DMS153 treated with DMSO at 0.1 percent for 48 hours (cell line): ENCODE results near the gene ZBTB25.
"Not testable (repeated sequence)": the region's sequence is repeated elsewhere in the genome, so short reads cannot be mapped to it uniquely, and the experiment has no call there.

Experiments
- DNase-seq: peaks from one replicate; lab custom pipeline; 2025; ENCODE audit not compliant: unreplicated experiment; lab: John Stamatoyannopoulos, UW

The ZBTB25 gene

DNA sequence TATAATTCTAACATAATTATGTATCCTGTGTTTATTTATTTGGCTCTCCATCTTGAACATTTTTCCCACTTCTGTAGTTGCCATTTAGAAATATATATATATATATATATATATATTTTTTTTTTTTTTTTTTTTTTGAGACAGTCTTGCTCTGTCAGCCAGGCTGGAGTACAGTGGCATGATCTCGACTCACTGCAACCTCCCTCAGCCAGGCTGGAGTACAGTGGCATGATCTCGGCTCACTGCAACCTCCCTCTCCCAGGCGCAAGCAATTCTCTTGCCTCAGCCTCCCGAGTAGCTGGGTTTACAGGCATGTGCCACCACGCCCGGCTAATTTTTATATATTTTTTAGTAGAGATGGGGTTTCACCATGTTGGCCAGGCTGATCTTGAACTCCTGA lies 14.0 kb upstream of the ZBTB25 start:
- not testable (repeated sequence) for DNase-seq

DNA sequence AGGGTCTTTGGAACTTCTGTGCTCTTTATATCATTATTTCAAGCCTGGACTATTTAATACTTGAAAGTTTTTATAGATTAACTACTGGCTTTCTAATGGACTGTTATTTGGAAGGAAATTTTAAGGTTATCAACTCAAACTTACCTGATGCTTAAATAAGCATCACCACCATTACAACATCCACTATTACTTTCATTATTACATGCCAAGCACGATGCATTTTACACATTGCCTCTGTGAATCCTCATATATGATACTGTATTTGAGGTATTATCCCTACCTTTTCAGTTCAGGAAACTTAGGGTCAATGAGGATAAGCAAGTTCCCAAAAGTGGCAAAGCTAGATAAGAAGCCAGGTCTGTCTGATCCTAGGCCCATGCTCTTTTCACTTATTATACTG lies 13.3 kb upstream of the ZBTB25 start:
- no peak for DNase-seq

DNA sequence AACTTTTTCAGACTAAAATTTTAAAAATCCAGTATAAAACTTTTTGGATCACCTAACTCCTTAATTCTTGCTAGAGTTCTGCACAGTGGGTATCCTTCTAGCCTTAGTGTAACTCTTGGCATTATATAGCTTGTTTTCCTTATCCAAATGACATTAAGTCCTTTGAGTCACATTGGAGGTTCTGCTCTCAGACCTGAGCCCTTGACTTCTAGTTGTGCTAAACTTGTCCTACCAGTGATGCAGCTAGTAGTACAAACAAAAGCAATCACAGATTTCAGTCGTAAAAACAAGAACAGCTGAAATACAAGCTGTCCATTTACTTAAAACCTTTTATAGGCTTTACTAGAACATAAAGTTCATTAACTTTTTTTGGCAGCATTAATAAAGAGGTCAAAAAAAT lies 11.4 kb upstream of the ZBTB25 start:
- DNase-seq, result no peak

DNA sequence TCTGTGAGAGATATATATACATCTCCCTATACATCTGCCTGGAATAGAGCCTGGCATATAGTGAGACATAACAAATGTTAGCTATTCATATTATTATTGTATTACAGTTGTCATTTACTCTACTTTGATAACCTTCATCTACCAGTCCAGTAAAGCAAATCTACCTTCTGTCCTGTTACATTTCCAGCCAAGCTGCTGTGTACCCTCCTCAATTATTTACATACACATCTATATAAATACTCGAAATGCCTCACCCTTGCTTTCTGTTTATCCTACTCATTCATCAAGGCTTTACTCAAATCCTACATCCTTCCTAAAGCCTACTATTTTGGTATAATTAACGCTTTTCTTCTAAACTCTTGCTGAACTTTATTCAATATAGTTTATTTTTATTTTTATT lies 9.6 kb upstream of the ZBTB25 start:
- DNase-seq, result no peak

DNA sequence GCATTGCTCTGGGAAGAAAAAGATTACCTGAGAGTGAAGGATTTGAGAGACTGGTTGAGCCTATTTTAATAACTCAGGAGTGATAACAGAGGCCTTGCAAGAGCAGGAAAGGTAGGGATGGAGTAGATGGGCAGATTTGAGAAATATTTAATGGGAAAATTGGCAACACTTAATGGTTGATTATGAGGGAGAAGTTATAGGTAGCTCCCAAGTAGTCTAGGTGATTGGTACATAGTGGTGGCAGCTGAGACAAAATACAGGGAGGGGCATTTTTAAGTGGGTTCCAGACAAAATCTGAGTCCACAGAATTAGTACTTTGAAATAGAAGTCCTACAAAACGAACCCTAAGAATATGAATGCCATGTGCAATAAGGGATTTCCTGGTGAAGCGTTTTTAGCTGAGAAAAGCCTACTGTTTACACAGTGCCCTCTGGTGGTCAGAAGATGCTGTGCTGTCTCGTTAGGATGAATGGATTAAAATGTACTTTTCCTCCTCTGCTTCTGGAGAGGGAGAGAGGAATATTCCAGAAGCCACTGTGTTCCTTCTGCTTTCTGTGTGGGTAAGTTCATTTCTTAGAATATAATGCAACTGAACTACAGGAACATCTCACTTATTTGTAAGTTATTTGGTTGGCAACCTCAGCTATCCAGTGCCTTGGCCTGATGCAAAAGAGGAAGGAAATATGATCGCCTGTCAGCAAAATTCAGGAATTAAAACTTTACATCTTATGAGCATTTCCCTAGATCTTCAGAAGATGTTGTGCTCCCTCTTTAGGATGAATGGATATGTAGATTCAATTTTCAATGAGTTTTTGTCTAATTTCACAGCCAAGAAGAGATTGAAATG lies 7.4 kb upstream of the ZBTB25 start:
- peak; percentile 48 for DNase-seq

DNA sequence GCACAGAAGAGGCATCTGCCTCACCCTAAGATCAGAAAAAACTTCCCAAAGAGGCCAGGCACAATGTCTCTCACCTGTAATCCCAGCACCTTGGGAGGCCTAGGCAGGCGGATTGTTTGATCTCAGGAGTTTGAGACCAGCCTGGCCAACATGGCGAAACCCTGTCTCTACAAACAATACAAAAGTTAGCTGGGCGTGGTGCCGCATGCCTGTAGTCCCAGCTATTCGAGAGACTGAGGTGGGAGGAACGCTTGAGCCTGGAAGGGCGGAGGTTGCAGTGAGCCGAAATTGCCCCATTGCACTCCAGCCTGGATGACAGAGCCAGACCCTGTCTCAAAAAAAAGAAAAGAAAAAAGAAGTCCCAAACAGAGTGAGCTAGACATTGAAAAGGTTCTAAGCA lies 5.4 kb upstream of the ZBTB25 start:
- DNase-seq, result no peak

DNA sequence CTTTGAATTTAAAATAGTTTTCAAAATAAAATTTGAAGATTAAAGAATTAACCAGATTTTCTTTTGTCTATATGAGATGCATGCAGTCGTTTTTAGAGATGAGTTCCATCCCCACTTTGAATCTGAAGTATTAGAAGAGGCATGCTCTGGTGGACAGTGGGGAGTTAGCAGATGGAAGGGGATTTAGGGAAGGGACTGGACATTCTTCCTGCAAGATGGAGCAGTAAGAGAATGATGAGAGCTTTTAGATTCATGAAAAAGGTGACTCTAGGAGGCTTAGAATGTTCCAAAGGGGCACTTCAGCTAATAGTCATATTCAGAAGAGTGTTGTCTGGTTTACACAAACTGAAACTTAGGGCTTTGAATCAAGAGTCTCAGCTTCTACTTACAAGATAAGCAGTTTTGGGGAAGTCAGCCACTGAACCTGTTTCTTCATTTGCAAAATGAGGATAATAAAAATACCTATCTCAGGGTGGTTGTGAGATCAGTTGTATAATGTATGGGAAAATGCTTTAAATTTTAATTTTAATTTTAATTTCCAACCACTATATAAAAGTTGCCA lies 4.7 kb upstream of the ZBTB25 start:
- no peak for DNase-seq

DNA sequence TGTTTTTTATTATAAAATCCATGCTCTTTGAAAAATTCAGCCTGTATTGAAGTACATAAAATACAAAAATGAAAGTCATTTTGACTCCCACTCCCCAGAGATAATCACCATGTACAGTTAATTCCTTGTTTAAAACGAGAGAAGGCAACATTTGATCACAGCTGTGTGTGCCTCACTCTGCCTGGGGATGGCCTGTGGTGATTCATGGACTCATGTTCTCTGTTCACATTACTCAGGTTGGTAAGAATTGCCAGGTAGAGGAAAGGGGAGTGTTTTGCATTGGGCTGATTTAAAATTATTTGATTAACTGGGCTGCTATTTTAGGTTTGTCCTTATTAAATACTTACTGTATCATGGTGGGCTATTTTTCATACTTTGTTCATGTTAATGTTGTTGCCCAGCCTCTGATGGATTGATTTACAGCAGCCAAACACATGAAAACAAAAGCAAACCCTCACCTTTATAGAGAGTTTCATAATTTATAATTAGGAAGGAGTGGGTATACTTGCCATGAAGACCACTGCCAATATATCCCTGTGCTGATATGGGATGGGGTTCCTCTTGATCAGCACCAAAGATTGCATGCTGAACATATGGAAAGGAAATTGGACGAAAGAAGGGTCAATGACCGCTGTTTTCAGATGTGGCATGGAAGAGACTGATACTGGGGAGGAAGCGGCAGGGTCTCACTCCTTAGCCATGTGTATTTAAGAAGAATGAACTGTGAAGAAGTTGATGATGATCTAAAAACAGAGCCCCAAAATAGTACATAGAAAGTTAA lies 3.9 kb upstream of the ZBTB25 start:
- DNase-seq, result no peak

DNA sequence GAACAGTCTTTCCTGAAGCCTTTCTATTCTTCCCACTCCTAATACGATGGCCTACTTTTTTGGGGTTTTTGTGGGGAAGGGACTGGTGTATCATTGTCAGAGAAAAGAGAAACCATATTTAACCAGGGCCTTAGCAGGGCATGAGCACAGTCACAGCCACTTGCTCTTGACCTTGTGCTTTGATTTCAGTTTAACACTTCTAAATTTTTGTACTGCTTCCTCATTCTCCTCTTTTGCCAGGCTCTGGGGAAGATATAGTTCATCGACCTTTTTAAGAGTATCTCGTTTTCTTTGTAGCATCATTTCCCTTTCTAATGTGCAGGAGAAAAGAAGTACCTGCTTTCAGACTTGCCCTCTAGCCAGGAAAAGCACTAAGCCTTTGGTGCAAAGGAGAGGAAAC lies 3.1 kb upstream of the ZBTB25 start:
- no peak for DNase-seq

DNA sequence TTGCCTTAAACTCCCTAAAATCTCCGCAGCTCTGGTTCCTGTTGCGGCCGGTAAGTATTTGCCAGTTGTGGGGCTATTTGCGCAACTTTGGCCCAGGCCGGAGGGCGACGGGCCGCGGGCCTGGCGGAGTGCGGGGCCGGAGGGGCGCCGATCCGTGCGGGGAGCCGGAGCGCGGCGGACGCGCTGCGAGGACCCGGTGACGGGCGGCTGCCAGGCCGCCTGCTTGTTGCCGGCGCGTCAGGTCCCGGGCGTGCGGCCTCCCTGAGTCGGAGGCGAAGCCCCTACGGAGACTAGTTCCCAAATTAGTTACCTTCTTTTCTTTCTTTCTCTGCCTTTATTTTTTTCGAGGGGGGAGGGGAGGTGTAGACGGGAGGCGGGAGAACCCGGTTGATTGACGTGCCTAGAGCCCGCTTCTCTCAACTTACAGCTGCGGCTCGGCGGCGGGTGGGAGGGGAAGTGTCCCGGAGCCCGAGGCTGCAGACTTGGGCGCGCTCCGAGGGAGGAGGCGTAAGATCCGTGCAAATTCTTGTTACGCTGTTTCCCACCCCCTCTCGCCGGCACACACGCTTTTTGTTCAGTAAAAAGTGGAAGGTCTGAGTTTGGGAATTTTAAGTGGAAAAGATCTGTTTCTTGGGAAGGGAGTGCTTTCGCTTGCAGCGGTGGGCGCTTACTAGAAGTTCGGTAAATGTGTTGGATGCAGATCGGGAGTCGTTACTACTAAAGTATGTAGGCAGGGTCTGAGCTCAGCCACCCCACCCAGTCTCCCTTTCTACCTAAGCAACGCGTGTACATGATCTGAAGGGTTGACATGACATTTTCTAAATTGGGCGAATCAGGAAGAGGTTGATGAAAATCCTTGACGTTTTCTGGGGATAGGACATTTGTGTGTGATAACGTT lies 1.5 kb upstream of the ZBTB25 start:
- DNase-seq, result peak; percentile 71

DNA sequence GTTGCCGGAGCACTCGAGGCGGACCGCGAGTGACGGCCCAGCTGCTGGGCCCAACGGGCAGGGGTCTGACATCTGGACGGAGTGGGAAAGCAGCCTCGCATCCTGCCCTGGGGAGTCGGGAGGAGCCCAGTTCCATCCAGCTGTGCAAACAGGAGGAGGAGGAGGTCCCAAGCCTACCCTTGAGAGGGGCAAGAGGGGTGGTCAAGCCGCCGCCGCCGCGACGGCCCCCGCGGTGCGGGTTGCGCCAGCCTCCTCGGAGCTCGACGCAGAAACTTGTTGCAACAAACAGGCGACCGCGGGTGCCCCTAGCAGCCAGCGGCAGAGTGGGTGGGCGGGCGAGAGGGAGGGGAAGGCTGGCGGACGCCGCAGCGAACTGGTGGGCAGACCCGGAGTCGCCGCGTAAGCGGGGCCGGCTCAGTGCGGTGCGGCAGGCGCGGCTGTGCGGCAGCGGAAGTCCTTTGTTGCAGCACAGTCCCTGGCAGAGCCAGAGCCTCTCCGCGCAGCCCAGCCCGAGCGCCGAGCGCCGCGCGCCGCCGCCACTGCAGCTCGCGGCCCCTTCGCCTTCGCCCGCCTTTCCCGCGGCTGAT lies 765 bp upstream of the ZBTB25 start, which contains the start of gene ZBTB1:
TSS of gene ZBTB1 (plus strand) at position 461 of the 587 bp plus-strand sequence. CDS start 16,735 bp downstream, outside the sequence.
- DNase-seq, result peak; percentile 70

DNA sequence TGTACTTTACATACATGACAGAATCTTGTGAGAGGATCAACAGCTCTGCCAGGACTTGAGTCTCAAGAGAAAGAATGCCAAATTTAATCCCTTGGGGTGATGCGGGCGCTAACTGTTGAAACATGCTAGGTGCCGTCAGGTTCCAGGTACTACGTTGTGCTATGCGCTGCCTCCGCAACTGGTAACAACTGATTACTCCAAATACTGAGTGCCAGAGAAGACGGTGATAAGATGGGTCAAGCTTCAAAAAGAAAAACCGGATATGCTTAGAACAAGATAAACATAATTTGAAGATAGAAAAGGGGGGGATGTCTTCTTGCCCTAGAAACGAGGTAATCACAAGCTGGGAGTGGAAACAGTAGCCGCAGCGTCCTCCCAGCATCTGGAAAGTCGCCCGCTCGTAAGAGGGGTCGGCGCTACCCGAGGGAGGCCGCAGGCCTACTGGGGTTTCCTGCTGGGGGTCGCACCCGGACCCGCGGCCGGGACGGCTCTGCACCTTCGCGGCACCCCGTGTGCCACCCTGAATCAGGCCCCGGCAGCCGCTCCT lies 678 bp downstream of the ZBTB25 start:
- DNase-seq, result peak; percentile 24

DNA sequence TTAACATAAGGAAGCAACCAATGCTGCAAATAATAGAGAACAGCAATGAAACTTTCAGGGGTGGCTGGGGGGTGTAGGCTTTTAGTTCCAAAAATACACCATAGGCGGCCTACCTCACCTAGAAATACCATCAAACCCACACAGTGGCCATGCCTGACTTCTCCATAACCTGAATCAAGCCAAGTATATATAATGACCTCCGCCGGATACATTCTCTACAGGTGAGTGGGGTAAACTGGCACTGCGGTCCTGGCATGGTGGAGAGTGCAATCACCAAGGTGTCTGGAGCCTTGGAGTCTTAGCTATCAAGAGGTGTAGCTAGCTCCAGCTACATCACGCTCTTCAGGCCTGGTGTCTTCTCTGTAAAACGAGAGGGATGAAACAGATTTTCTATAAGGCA lies 1.2 kb downstream of the ZBTB25 start:
- DNase-seq, result no peak

DNA sequence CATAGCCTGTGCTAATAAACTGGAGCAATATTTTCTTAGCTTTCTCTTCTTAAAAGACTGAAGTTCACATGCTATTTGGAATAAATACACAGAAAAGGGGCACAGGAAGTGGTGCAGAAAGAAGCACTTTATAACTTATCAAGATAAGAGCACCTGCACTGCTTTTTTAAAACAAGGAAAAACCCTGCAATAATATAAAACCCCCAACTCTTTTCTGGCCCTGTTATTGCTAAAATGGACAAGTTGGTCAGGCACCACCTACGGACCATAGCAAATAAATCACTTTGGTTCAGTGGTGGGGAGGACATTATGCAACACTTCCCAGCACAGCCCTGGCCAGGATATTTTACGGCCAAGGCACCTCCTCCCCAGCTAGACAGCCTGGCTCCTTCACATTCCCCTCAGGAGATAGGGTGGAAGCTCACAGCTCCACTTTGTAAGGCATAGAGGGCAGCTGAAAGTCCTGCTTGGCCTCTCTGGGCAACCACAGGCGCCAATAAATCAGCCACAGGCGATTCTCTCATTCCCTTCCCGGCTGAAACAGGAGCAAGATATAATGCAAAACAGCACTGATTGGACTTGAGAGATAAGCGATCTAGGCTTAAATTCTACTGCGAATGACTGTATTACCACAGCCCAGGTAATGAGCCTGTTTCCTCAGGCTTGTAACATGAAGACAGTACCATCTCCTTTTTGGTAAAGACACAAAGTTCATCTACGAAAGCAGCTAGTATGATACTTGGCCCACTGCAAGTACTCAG lies 2.0 kb downstream of the ZBTB25 start:
- no peak for DNase-seq

DNA sequence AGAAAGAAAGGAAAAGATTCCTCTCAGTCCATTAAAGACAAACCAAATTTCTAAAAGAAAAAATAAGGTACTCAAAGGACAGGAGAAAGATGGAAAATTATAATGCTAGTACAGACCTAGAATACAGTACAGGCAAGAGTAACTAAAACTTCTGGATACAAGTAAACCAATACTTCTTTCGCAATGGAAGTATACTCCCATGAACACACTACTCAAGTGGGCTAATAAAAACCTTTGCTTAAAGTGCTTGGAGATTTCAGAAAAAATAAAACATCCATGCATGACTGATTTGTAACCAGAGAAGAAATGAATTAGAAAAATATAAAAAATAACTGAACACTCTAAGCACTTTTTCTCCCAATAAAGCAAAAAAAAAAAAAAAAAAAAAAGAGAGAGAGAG lies 3.5 kb downstream of the ZBTB25 start:
- DNase-seq, result no peak

DNA sequence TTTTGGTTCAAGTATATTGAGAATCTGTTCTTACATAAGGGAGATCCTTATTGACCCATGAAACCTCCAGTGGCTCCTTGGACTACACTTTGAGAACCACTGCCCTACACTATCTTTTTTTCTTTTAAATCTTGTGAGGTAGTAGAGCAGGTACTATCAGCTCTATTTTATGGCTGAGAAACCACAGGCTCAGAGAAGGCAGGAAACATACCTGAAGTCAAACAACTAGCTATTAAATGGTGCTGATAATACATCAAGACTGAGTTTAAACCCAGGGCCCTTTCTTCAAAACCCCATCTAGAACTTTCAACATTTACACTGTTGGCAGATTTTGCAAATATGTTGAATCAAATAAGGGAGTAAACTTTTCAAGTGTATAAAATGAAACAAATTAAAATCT lies 6.9 kb downstream of the ZBTB25 start:
- no peak for DNase-seq

DNA sequence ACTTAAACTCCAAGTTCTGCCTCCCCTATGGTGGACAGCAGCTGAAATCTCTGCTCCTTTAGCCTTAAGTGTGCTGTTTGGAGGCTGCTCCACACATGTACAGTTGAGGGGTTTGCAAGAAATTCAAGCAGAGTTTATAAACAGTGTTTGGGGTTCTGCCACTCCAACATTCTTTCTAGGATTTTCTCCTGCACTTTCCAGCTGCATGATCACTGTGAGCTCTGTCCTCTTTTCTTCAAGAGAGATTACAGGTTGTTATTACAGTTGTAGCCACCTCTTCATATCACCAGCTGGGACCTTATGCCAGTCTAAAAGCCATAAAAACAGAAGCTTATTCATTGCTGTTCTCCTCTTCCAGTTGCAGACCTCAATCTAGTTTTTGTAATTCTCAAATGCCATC lies 8.4 kb downstream of the ZBTB25 start:
- DNase-seq, result no peak

DNA sequence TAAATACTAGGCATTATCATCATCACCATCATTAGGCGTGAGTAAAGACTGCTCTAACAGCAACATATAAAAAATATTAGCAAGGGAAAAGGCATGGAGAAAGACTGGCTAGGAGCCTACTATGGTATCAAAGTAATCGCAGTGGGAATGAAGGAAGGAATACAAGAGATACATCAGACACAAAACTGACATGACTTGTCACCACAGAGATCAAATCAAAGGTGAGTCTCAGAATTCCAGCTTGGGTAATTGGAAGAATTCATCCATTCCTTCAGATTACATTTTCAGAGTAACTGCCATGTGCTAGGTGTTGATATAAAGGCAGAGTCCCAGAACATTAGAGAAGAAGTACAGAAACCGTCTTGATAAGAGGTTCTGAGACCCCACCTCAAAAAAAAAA lies 10.2 kb downstream of the ZBTB25 start:
- no peak for DNase-seq

DNA sequence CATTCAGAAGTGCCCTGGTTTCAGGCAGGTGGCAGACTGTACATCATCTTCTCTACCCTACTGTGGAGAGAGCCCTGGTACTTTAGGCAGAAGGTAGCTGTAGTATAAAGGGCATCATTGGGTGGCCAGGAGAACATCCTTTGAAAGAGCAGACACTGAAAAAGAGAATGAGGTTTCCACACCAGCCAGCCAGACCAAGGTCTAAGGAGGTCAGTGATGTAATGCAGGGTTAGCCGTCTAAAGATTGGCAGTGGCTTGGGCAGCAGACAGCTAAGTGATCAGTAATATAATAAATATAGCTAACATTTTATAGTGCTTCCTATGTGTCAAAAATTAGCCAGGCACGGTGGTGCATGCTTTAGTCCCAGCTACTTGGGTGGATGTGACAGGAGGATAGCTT lies 12.0 kb downstream of the ZBTB25 start:
- no peak for DNase-seq
